ENCODE results near the gene FCAMR.

- TF ChIP-seq CTCF (IDR thresholded peaks at IDR 0.05) (no peak), POLR2A (IDR thresholded peaks at IDR 0.05) (no peak), EP300 (IDR thresholded peaks at IDR 0.05) (no peak)
Observed at GRCh38 chr1:207015791-207016190, 45.5 kb upstream of the FCAMR start.
